ENCODE data around the gene FCN2. TPM values are rescaled to one million over a fixed set of nuclear protein-coding genes. Genes with fewer than 3 reads are reported as not detected.

FCN2 gene
- total RNA-seq, 4 donors from 2014 or later, result 0.49 TPM; not detected in 3

- no peaks in the 10 kb centered on the region for H3K9me3 ChIP-seq
- no peak overlapping the region for H3K4me3 ChIP-seq
- H3K27me3 ChIP-seq, result no peaks in the 10 kb centered on the region
- no peak for DNase-seq
- H3K36me3 ChIP-seq, result no peaks in the 10 kb centered on the region
- H3K27ac ChIP-seq, result no peak overlapping the region
- intact Hi-C loops (cut with DNase I; ENCODE audit: low total_unique reads), result no loop called here
- no peak for TF ChIP-seq POLR2A (IDR thresholded peaks at IDR 0.05)
- TF ChIP-seq CTCF (IDR thresholded peaks at IDR 0.05), result no peak
- H3K4me1 ChIP-seq, result no peaks in the 10 kb centered on the region
These were observed 38.7 kb downstream of the FCN2 start for GRCh38 chr9:134919303-134919702.

- no peaks in the 10 kb centered on the region for H3K4me1 ChIP-seq
- DNase-seq, result peak in 1 of 2 donors; percentile 12
These were observed 41.7 kb downstream of the FCN2 start for GRCh38 chr9:134922066-134922931.

GRCh38 chr9:134922932-134923240, 42.3 kb downstream of the FCN2 start:
- no peak for DNase-seq
- intact Hi-C loops (cut with DNase I; ENCODE audit: low total_unique reads), result no loop called here

More at GRCh38 chr9:134922066-134922931, 41.7 kb downstream of the FCN2 start:
- H3K27ac ChIP-seq, result no peak overlapping the region
- intact Hi-C loops (cut with DNase I; ENCODE audit: low total_unique reads), result no loop called here
- no peak for TF ChIP-seq CTCF (IDR thresholded peaks at IDR 0.05)
- TF ChIP-seq POLR2A (IDR thresholded peaks at IDR 0.05), result no peak
- H3K36me3 ChIP-seq, result no peaks in the 10 kb centered on the region
- H3K9me3 ChIP-seq, result no peaks in the 10 kb centered on the region
- no peak overlapping the region for H3K4me3 ChIP-seq
- no peaks in the 10 kb centered on the region for H3K27me3 ChIP-seq

GRCh38 chr9:134923466-134923865, 42.9 kb downstream of the FCN2 start:
- intact Hi-C loops (cut with DNase I; ENCODE audit: low total_unique reads), result no loop called here
- H3K9me3 ChIP-seq, result no peaks in the 10 kb centered on the region
- DNase-seq, result no peak
- no peaks in the 10 kb centered on the region for H3K4me1 ChIP-seq
- no peak for TF ChIP-seq CTCF (IDR thresholded peaks at IDR 0.05)
- TF ChIP-seq POLR2A (IDR thresholded peaks at IDR 0.05), result no peak
- no peak overlapping the region for H3K4me3 ChIP-seq
- no peak overlapping the region for H3K27ac ChIP-seq
- H3K36me3 ChIP-seq, result no peaks in the 10 kb centered on the region
- no peaks in the 10 kb centered on the region for H3K27me3 ChIP-seq

More at GRCh38 chr9:134922932-134923240, 42.3 kb downstream of the FCN2 start:
- no peaks in the 10 kb centered on the region for H3K27me3 ChIP-seq
- no peaks in the 10 kb centered on the region for H3K4me1 ChIP-seq
- H3K9me3 ChIP-seq, result no peaks in the 10 kb centered on the region
- no peak for TF ChIP-seq CTCF (IDR thresholded peaks at IDR 0.05)
- no peak for TF ChIP-seq POLR2A (IDR thresholded peaks at IDR 0.05)
- no peak overlapping the region for H3K4me3 ChIP-seq
- H3K27ac ChIP-seq, result no peak overlapping the region
- no peaks in the 10 kb centered on the region for H3K36me3 ChIP-seq

- Histone ChIP-seq H3K27ac (no peak overlapping the region), H3K4me3 (no peak overlapping the region), H3K27me3 (no peaks in the 10 kb centered on the region), H3K9me3 (no peaks in the 10 kb centered on the region), H3K36me3 (no peaks in the 10 kb centered on the region), H3K4me1 (no peaks in the 10 kb centered on the region)
- DNase-seq, result no peak
- intact Hi-C loops (cut with DNase I; ENCODE audit: low total_unique reads), result no loop called here
- TF ChIP-seq POLR2A (IDR thresholded peaks at IDR 0.05) (no peak), CTCF (IDR thresholded peaks at IDR 0.05) (no peak)
These were observed 44.5 kb downstream of the FCN2 start for GRCh38 chr9:134925011-134925511.
